Osteocyte (in vitro differentiated cells): Measurements from ENCODE around the gene DCDC2C. TPM values are rescaled to one million over a fixed set of nuclear protein-coding genes. Genes with fewer than 3 reads are reported as not detected.

Experiments
- total RNA-seq: library from RNA; stranded (reverse); gene quantifications from 2 replicates; pipeline ENCODE4 v1.2.1, GENCODE V29; 2021

The DCDC2C gene
- total RNA-seq, 1 donor from 2014 or later = not detected

Other genes with a start within 250 kb of the DCDC2C start
- 48.5 and 54.0 TPM in 2 replicates for gene ADI1, start 184.0 kb upstream of the DCDC2C start, total RNA-seq
- 24.6 and 25.5 TPM in 2 replicates for gene RNASEH1, start 145.2 kb upstream of the DCDC2C start, total RNA-seq
- gene RPS7, start 128.3 kb upstream of the DCDC2C start, total RNA-seq = 1,082 and 1,101 TPM in 2 replicates
- not detected in 2 replicates for gene COLEC11, start 108.5 kb upstream of the DCDC2C start, total RNA-seq
- not detected in 2 replicates for gene ALLC, start 45.4 kb upstream of the DCDC2C start, total RNA-seq